ENCODE data around the gene CSK. TPM values are rescaled to one million over a fixed set of nuclear protein-coding genes. Genes with fewer than 3 reads are reported as not detected.
"Not testable (repeated sequence)": the region's sequence is repeated elsewhere in the genome, so short reads cannot be mapped to it uniquely, and the experiment has no call there.

CSK gene
- 15.1 and 25.3 TPM in 2 replicates for polyA plus RNA-seq (2011; rRNA removed)
- polyA minus RNA-seq (2011; rRNA and poly(A)+ RNA removed) = 28.2 and 28.4 TPM in 2 replicates

GRCh38 chr15:74781431-74782258 lies at the start of gene CSK:
TSS of gene CSK (plus strand) at chr15:74782080. CDS start at chr15:74798298, 16,218 bp downstream.
- Histone ChIP-seq H3K36me3 (ENCODE audit: control insufficient read depth, insufficient read depth, low read length) (no peaks in the 10 kb centered on the region), H3K4me3 (ENCODE audit: low read depth, low read length) (peak within 1 kb of the TSS; percentile 89), H3K27me3 (ENCODE audit: control insufficient read depth, insufficient read depth, low read length) (no peaks in the 10 kb centered on the region)
- ChIA-PET POLR2A (no interaction called here), CTCF (interaction anchor here (0.6 to 26.9 kb wide), 21 partner anchors 11 to 215 kb away, joined by 3 to 563 read pairs (median 4); partner anchors contain the start of genes CPLX3, CYP1A1, FAM219B and RPP25)
- peak; percentile 48 for TF ChIP-seq CTCF (IDR thresholded peaks at IDR 0.05; ENCODE audit: insufficient read depth, low read depth, low read length)
- DNase-seq (ENCODE audit: low read depth) = no peak

GRCh38 chr15:74732846-74733245 lies 49.0 kb upstream of the CSK start:
- H3K4me3 ChIP-seq (ENCODE audit: low read depth, low read length) = no peak overlapping the region
- TF ChIP-seq CTCF (IDR thresholded peaks at IDR 0.05; ENCODE audit: insufficient read depth, low read depth, low read length) = no peak
- ChIA-PET CTCF (interaction anchor here (0.5 to 1.1 kb wide), 2 partner anchors 35 to 169 kb away, joined by 3 read pairs; no protein-coding TSS in a partner anchor), POLR2A (no interaction called here)
- H3K27me3 ChIP-seq (ENCODE audit: control insufficient read depth, insufficient read depth, low read length) = peaks cover 38% of the 10 kb centered on the region
- H3K36me3 ChIP-seq (ENCODE audit: control insufficient read depth, insufficient read depth, low read length) = no peaks in the 10 kb centered on the region
- DNase-seq (ENCODE audit: low read depth) = no peak

GRCh38 chr15:74733269-74733668 lies 48.6 kb upstream of the CSK start:
- ChIA-PET CTCF (interaction anchor here (0.5 to 1.1 kb wide), 2 partner anchors 35 to 168 kb away, joined by 3 read pairs; no protein-coding TSS in a partner anchor), POLR2A (no interaction called here)
- no peak for TF ChIP-seq CTCF (IDR thresholded peaks at IDR 0.05; ENCODE audit: insufficient read depth, low read depth, low read length)
- Histone ChIP-seq H3K27me3 (ENCODE audit: control insufficient read depth, insufficient read depth, low read length) (peaks cover 36% of the 10 kb centered on the region), H3K36me3 (ENCODE audit: control insufficient read depth, insufficient read depth, low read length) (no peaks in the 10 kb centered on the region), H3K4me3 (ENCODE audit: low read depth, low read length) (no peak overlapping the region)
- no peak for DNase-seq (ENCODE audit: low read depth)

GRCh38 chr15:74735305-74735704 lies 46.6 kb upstream of the CSK start:
- Histone ChIP-seq H3K4me3 (ENCODE audit: low read depth, low read length) (no peak overlapping the region), H3K36me3 (ENCODE audit: control insufficient read depth, insufficient read depth, low read length) (no peaks in the 10 kb centered on the region), H3K27me3 (ENCODE audit: control insufficient read depth, insufficient read depth, low read length) (peaks cover 34% of the 10 kb centered on the region)
- TF ChIP-seq CTCF (IDR thresholded peaks at IDR 0.05; ENCODE audit: insufficient read depth, low read depth, low read length) = no peak
- ChIA-PET CTCF (interaction anchor here (0.9 to 1.3 kb wide), 3 partner anchors 10 to 36 kb away, joined by 3 to 4 read pairs (median 4); partner anchors contain the start of gene CYP1A1), POLR2A (no interaction called here)
- no peak for DNase-seq (ENCODE audit: low read depth)

- H3K27me3 ChIP-seq (ENCODE audit: control insufficient read depth, insufficient read depth, low read length) = peaks cover 13% of the 10 kb centered on the region
- H3K36me3 ChIP-seq (ENCODE audit: control insufficient read depth, insufficient read depth, low read length); H3K4me3 ChIP-seq (ENCODE audit: low read depth, low read length); DNase-seq (ENCODE audit: low read depth); POLR2A ChIA-PET: not testable (repeated sequence)
- CTCF ChIA-PET = interaction anchor here (0.6 kb wide), 1 partner anchor 12 kb away, joined by 3 read pairs; no protein-coding TSS in a partner anchor
Observed at GRCh38 chr15:74738239-74738638, 43.6 kb upstream of the CSK start.
